ENCODE measurements around the gene PSRC1. TPM values are rescaled to one million over a fixed set of nuclear protein-coding genes. Genes with fewer than 3 reads are reported as not detected.

The PSRC1 gene
- total RNA-seq, 2 donors from 2014 or later = 1.8 TPM; not detected in 1

DNA sequence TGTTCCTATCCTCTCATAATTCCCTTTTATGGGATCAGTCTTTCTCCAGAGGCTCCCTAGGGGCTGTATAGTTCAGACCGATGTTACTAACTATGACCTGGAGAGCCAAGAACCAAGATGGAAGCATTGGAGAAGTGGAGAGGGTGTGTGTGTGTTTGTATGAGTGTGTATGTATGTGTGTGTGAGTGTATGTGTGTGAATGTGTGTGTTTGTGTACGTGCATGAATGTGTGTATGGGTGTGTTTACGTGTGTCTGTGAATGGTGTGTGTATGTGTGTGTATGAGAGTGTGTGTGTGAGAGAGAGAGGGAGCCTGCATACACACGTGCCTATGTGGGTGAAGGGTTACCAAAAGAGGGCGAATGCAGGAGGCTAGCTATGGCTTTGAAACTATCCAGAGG is 18.9 kb upstream of the PSRC1 start:
- WGBS, 2 donors = 61 to 79% methylated on average over 5 of the region's 5 CpGs
- Histone ChIP-seq H3K27me3 (no peaks in the 10 kb centered on the region), H3K36me3 (replicated peaks in 1 of 2; ENCODE audit: insufficient read depth in 1 of 2, low read depth in 2 of 2) (no peaks in the 10 kb centered on the region), H3K9me3 (no peaks in the 10 kb centered on the region), H3K4me1 (peaks cover 15% of the 10 kb centered on the region), H3K27ac (no peak overlapping the region), H3K4me3 (no peak overlapping the region)
- intact Hi-C loops (cut with DNase I) = no loop called here
- no peak for DNase-seq
- TF ChIP-seq, protein P1, sequence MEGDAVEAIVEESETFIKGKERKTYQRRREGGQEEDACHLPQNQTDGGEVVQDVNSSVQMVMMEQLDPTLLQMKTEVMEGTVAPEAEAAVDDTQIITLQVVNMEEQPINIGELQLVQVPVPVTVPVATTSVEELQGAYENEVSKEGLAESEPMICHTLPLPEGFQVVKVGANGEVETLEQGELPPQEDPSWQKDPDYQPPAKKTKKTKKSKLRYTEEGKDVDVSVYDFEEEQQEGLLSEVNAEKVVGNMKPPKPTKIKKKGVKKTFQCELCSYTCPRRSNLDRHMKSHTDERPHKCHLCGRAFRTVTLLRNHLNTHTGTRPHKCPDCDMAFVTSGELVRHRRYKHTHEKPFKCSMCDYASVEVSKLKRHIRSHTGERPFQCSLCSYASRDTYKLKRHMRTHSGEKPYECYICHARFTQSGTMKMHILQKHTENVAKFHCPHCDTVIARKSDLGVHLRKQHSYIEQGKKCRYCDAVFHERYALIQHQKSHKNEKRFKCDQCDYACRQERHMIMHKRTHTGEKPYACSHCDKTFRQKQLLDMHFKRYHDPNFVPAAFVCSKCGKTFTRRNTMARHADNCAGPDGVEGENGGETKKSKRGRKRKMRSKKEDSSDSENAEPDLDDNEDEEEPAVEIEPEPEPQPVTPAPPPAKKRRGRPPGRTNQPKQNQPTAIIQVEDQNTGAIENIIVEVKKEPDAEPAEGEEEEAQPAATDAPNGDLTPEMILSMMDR (IDR thresholded peaks at IDR 0.05) = no peak
- TF ChIP-seq POLR2A (IDR thresholded peaks at IDR 0.05) = no peak
- no peak for ATAC-seq

DNA sequence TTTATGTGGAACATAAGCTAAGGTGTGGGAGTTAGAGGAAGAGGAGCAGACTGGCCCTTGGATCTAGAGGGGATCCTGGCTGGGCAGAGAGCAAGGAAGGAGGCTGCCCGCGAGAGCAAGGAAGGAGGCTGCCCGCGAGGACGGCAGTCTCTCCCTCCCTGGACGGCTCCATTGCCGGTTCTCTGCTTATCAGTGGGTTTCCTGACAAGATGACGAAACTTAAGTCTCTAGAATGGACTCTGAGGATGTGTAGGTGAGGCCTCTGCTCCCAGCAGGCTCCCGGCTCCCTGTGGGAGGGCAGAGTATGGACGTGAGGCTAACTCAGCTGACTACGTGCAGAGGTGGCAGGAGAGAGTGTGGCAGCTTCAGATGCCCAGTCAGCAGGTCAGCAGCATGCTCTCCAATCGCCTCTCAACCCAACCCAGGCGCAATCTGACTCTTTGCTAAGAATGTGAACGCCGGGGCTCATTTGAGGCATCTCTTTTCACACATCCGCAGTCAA is 17.8 kb upstream of the PSRC1 start:
- H3K27ac ChIP-seq = no peak overlapping the region
- H3K36me3 ChIP-seq (replicated peaks in 1 of 2; ENCODE audit: insufficient read depth in 1 of 2, low read depth in 2 of 2) = no peaks in the 10 kb centered on the region
- ATAC-seq (no peak), DNase-seq (no peak)
- 76 to 80% methylated on average over 11 to 14 of the region's 16 CpGs for WGBS, 2 donors
- H3K4me1 ChIP-seq = peaks cover 15% of the 10 kb centered on the region
- TF ChIP-seq POLR2A (IDR thresholded peaks at IDR 0.05) = no peak
- intact Hi-C loops (cut with DNase I) = no loop called here
- no peak overlapping the region for H3K4me3 ChIP-seq
- H3K9me3 ChIP-seq = no peaks in the 10 kb centered on the region
- no peaks in the 10 kb centered on the region for H3K27me3 ChIP-seq

DNA sequence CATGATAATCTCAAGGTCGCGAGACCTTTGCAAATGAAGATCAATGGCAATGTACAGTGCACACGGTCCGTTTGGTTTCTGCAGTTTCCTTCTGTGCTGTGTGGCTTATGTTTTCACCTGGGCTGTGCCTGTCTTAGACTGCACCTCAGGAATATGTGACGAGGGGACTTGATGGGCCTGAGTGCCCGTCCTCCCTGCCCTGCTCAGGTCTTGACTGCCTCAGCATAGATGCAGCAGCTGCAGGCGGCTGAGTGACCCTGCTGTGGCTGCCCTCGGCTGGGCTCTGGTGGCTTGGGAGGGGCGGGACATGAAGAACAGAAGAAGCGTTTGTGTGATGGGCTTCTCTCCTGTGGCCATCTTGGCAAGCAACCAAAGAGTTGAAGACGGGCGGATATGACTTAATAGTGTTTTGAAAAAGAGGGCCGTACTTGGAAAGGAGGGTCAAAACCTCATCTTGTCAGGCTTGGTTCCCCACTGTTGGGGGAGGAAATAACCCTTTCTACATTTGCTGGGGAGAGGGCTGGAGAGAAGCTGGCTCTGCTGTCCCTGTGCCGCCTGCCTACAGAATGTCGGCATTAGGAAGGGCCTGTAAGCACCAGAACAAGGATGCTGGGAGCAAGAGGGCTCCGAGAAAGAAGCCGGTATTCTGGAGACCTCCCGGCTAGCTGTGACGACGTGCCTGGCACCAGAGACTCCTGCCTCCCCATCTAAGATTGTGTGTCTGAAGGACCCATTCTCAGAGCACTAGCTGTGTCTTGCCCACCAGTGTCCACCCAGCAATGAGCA is 16.8 kb upstream of the PSRC1 start:
- DNase-seq (peak in 1 of 4 donors; percentile 28), ATAC-seq (peak; percentile 12)
- no peaks in the 10 kb centered on the region for H3K27me3 ChIP-seq
- H3K27ac ChIP-seq = peak overlapping the region in 1 of 4 donors; percentile 49
- intact Hi-C loops (cut with DNase I) = no loop called here
- no peak overlapping the region for H3K4me3 ChIP-seq
- WGBS, 2 donors = 62 to 67% methylated on average over 20 of the region's 20 CpGs
- H3K9me3 ChIP-seq = no peaks in the 10 kb centered on the region
- no peaks in the 10 kb centered on the region for H3K36me3 ChIP-seq (replicated peaks in 1 of 2; ENCODE audit: insufficient read depth in 1 of 2, low read depth in 2 of 2)
- no peak for TF ChIP-seq POLR2A (IDR thresholded peaks at IDR 0.05)
- TF ChIP-seq, protein P1 (IDR thresholded peaks at IDR 0.05) = no peak
- H3K4me1 ChIP-seq = peaks cover 15% of the 10 kb centered on the region

DNA sequence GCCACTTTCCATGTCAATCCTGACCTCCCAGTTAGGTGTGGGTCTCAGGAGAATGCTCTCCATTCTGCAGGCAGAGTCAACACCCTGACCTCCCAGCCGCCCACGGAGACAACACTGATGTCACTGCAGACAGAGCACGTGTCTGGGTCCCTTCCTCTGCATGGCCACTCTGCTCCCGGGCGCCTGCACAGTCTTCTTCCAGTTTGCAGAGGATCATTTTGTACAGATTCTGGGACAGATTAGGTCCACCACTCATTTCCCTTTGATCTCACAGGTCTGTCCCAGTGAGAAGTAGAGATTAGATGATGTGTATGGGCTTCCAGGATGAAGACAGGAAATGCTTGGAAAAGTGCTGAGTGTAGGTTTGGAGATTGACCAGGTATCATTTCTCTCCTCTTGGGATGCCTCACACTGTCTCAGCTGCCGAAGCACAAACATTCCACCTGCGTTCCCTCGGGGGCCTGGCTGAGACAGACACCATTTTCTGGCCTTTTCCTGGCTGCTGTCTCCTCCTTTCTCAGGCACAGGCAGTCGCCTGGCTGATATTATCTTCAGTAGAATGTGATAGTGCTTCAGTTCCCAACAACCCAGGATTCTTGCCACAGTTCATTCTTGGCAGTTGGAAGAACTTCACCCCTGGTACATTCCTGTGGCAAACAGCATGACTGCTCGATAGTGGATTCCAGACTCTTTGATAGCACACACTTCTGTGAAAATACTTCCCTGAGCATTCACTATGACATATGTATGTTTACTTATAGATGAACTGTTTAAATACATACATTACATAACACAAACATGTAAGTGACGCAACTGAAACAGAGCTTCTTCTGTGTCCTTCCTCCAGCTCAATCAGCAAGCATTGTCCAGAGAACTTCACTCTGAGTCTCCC is 16.0 kb upstream of the PSRC1 start:
- no peaks in the 10 kb centered on the region for H3K9me3 ChIP-seq
- intact Hi-C loops (cut with DNase I) = no loop called here
- WGBS, 2 donors = 49 to 50% methylated on average over 11 of the region's 11 CpGs
- no peaks in the 10 kb centered on the region for H3K27me3 ChIP-seq
- no peak for TF ChIP-seq POLR2A (IDR thresholded peaks at IDR 0.05)
- TF ChIP-seq, protein P1 (IDR thresholded peaks at IDR 0.05) = no peak
- no peak overlapping the region for H3K4me3 ChIP-seq
- peak; percentile 50 for ATAC-seq
- DNase-seq = peak in 1 of 4 donors; percentile 38
- peak overlapping the region in 2 of 4 donors; percentile 17 to 49 for H3K27ac ChIP-seq
- H3K36me3 ChIP-seq (replicated peaks in 1 of 2; ENCODE audit: insufficient read depth in 1 of 2, low read depth in 2 of 2) = no peaks in the 10 kb centered on the region
- peaks cover 15% of the 10 kb centered on the region for H3K4me1 ChIP-seq

DNA sequence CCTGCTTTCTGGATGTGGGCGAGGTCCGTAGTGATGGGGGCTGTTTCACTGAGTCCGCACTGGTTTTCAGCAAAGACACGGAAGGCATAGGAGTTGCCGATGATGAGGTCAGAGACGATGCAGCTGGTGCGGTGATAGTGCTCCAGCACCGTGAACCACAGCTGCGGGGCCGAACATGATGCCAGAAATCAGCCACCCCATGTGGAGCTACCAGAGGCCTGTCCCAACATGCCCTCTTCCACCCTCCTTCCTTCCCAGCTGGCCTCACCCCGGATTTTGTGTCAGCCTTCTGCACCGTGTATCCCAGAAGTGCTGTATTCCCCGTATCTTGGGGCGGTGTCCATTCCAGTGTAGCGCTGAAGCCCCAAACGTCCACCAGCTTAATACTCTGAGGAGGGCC is 13.8 kb upstream of the PSRC1 start:
- no peaks in the 10 kb centered on the region for H3K9me3 ChIP-seq
- no peaks in the 10 kb centered on the region for H3K36me3 ChIP-seq (replicated peaks in 1 of 2; ENCODE audit: insufficient read depth in 1 of 2, low read depth in 2 of 2)
- 85 to 89% methylated on average over 16 of the region's 16 CpGs for WGBS, 2 donors
- TF ChIP-seq, protein P1 (IDR thresholded peaks at IDR 0.05) = no peak
- no peak for TF ChIP-seq POLR2A (IDR thresholded peaks at IDR 0.05)
- intact Hi-C loops (cut with DNase I) = no loop called here
- no peaks in the 10 kb centered on the region for H3K27me3 ChIP-seq
- H3K4me1 ChIP-seq = peaks cover 15% of the 10 kb centered on the region
- no peak overlapping the region for H3K4me3 ChIP-seq
- no peak overlapping the region for H3K27ac ChIP-seq
- no peak for ATAC-seq
- DNase-seq = no peak
